PC-3 (cell line): Measurements from ENCODE around the gene PCSK5. TPM values are rescaled to one million over a fixed set of nuclear protein-coding genes. Genes with fewer than 3 reads are reported as not detected.

Experiments
- ATAC-seq: fragments of 200-7000 bp; cut with Tn5 transposase; 2 replicates; pipeline ENCODE4 v1.9.1; 2020; ENCODE audit warnings: mild to moderate bottlenecking, moderate library complexity
- BruUV-seq: library from RNA; stranded (reverse); fragments of 400-500 nt; replicated peaks from 2 replicates; lab custom pipeline; 2021; lab: Mats Ljungman, UMichigan
- CTCF ChIA-PET: fragments of 300-600 bp; sonication (Branson Sonifier 250); formaldehyde crosslinking; loops from one replicate; lab custom pipeline; 2022; ENCODE audit warnings: antibody characterized with exemption; lab: Charles Lee
- POLR2A ChIA-PET: fragments of 300-600 bp; sonication (Branson Sonifier 250); formaldehyde crosslinking; loops from one replicate; lab custom pipeline; 2022; ENCODE audit warnings: antibody characterized with exemption; ENCODE audit not compliant: unreplicated experiment; lab: Charles Lee
- DNase-seq: peaks from one replicate; pipeline ENCODE4 v3.0.0-alpha.2; 2015
- H2AFZ ChIP-seq: fragments of 300-600 bp; sonication (generic); 2 replicates; pipeline ENCODE4 v1.6.0; 2016; ENCODE audit warnings: antibody characterized with exemption, low read length
- H3F3A ChIP-seq: fragments of 300-600 bp; sonication (generic); one replicate; pipeline ENCODE4 v1.6.0; 2017; ENCODE audit warnings: antibody characterized with exemption, low read length, control low read depth, mild to moderate bottlenecking; ENCODE audit not compliant: unreplicated experiment
- H3K27ac ChIP-seq: fragments of 300-600 bp; sonication (generic); 2 replicates; pipeline ENCODE4 v1.5.1; 2016; ENCODE audit warnings: mild to moderate bottlenecking, low read length
- H3K27me3 ChIP-seq: fragments of 300-600 bp; sonication (generic); 2 replicates; pipeline ENCODE4 v1.6.1; 2016; ENCODE audit warnings: low read length, mixed read lengths
- H3K36me3 ChIP-seq: fragments of 300-600 bp; sonication (generic); 2 replicates; pipeline ENCODE4 v1.6.1; 2016; ENCODE audit warnings: low read depth, mixed run types, low read length, mixed read lengths
- H3K4me1 ChIP-seq: fragments of 300-600 bp; sonication (generic); 2 replicates; pipeline ENCODE4 v1.5.1; 2016; ENCODE audit warnings: low read length; ENCODE audit not compliant: insufficient read depth
- H3K4me2 ChIP-seq: fragments of 300-600 bp; sonication (generic); 2 replicates; pipeline ENCODE4 v1.6.0; 2016; ENCODE audit warnings: low read length
- H3K4me3 ChIP-seq: fragments of 300-600 bp; sonication (generic); 2 replicates; pipeline ENCODE4 v1.5.1; 2016; ENCODE audit warnings: mild to moderate bottlenecking, low read length, mixed read lengths
- H3K79me2 ChIP-seq: fragments of 300-600 bp; sonication (generic); 2 replicates; pipeline ENCODE4 v1.6.1; 2017; ENCODE audit warnings: low read length, mixed read lengths
- H3K9ac ChIP-seq: fragments of 300-600 bp; sonication (generic); 2 replicates; pipeline ENCODE4 v1.6.0; 2016; ENCODE audit warnings: mild to moderate bottlenecking, low read length
- H3K9me2 ChIP-seq: fragments of 300-600 bp; sonication (generic); replicated peaks from 2 replicates; pipeline ENCODE4 v1.6.1; 2016; ENCODE audit warnings: mixed run types, low read length, mixed read lengths
- H3K9me3 ChIP-seq: fragments of 300-600 bp; sonication (generic); 2 replicates; pipeline ENCODE4 v1.6.1; 2016; ENCODE audit warnings: low read length, mixed read lengths
- H4K20me1 ChIP-seq: fragments of 300-600 bp; sonication (generic); 2 replicates; pipeline ENCODE4 v1.6.1; 2016; ENCODE audit warnings: low read length, mixed read lengths
- EZH2 ChIP-seq: fragments of 300-600 bp; sonication (generic); IDR thresholded peaks from one replicate; pipeline ENCODE4 v1.6.1; 2017; ENCODE audit warnings: antibody characterized with exemption, mild to moderate bottlenecking, low read length; ENCODE audit not compliant: unreplicated experiment
- EZH2phosphoT487 ChIP-seq: fragments of 300-600 bp; sonication (generic); IDR thresholded peaks from 2 replicates; pipeline ENCODE4 v1.6.1; 2018; ENCODE audit warnings: mild to moderate bottlenecking, antibody characterized with exemption, low read length, borderline replicate concordance
- intact Hi-C: fragments of 100-400 bp; cut with micrococcal nuclease; formaldehyde crosslinking; loops from 2 replicates; pipeline ENCODE4 v1.9.0; 2023
- total RNA-seq: library from RNA; depleted of rRNA; stranded (reverse); fragments of >200 nt; gene quantifications from 2 replicates; pipeline ENCODE4 v1.2.3, GENCODE V29; 2014
- TF ChIP-seq, protein P1 (sequence below): fragments of 300-600 bp; sonication (generic); conservative IDR thresholded peaks from 2 replicates; pipeline ENCODE4 v1.5.1; 2017; ENCODE audit warnings: antibody characterized with exemption, low read depth, mild to moderate bottlenecking, low read length

PCSK5 gene
- total RNA-seq, 1 experiment from 2014 or later: not detected

DNA sequence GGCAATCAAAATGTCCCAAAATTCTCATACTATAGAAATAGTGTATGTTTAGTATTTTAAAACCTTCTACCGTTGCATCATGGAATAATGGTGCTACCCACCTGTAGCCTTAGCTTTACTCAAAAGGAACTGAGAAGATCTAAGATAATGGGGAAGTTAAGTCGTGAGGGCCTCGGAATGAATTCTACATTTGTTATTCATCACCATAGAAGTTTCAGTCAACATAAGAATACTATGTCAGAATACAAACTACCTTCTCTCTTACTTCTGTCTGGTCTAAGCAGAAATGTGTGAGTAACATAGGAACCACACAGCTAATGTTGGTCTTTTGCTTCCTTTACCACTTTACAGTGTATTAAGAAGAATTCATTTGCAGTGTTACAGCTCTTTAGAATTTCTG, 460.5 kb downstream of the PCSK5 start:
- Histone ChIP-seq H3K36me3 (no peaks in the 10 kb centered on the region), H3K79me2 (no peaks in the 10 kb centered on the region), H3K4me1 (no peaks in the 10 kb centered on the region), H3K9ac (no peak overlapping the region), H3K27ac (no peak overlapping the region), H3K9me3 (no peaks in the 10 kb centered on the region), H2AFZ (no peak overlapping the region), H3K4me2 (no peak overlapping the region), H3F3A (no peaks in the 10 kb centered on the region), H3K9me2 (no peaks in the 10 kb centered on the region), H3K27me3 (no peaks in the 10 kb centered on the region), H4K20me1 (no peaks in the 10 kb centered on the region), H3K4me3 (no peak overlapping the region)
- ChIA-PET CTCF (no interaction called here), POLR2A (no interaction called here)
- TF ChIP-seq EZH2phosphoT487: no peak
- TF ChIP-seq, protein P1, sequence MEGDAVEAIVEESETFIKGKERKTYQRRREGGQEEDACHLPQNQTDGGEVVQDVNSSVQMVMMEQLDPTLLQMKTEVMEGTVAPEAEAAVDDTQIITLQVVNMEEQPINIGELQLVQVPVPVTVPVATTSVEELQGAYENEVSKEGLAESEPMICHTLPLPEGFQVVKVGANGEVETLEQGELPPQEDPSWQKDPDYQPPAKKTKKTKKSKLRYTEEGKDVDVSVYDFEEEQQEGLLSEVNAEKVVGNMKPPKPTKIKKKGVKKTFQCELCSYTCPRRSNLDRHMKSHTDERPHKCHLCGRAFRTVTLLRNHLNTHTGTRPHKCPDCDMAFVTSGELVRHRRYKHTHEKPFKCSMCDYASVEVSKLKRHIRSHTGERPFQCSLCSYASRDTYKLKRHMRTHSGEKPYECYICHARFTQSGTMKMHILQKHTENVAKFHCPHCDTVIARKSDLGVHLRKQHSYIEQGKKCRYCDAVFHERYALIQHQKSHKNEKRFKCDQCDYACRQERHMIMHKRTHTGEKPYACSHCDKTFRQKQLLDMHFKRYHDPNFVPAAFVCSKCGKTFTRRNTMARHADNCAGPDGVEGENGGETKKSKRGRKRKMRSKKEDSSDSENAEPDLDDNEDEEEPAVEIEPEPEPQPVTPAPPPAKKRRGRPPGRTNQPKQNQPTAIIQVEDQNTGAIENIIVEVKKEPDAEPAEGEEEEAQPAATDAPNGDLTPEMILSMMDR: no peak
- no peak for TF ChIP-seq EZH2
- DNase-seq (no peak), ATAC-seq (no peak)
- no TSS peak for BruUV-seq
- intact Hi-C loops: no loop called here

GRCh38 chr9:76352026-76352620, 461.6 kb downstream of the PCSK5 start:
- Histone ChIP-seq H3K27me3 (no peaks in the 10 kb centered on the region), H3F3A (no peaks in the 10 kb centered on the region), H3K9me2 (no peaks in the 10 kb centered on the region), H3K36me3 (no peaks in the 10 kb centered on the region), H3K9me3 (no peaks in the 10 kb centered on the region), H3K4me3 (no peak overlapping the region), H3K9ac (no peak overlapping the region), H4K20me1 (no peaks in the 10 kb centered on the region), H3K4me1 (no peaks in the 10 kb centered on the region), H3K79me2 (no peaks in the 10 kb centered on the region), H2AFZ (no peak overlapping the region), H3K27ac (no peak overlapping the region), H3K4me2 (no peak overlapping the region)
- DNase-seq (no peak), ATAC-seq (no peak)
- POLR2A ChIA-PET: no interaction called here
- no peak for TF ChIP-seq EZH2phosphoT487
- TF ChIP-seq EZH2: no peak
- TF ChIP-seq, protein P1: no peak
- CTCF ChIA-PET: no interaction called here
- no TSS peak for BruUV-seq
- intact Hi-C loops: no loop called here

GRCh38 chr9:76353280-76353679, 462.8 kb downstream of the PCSK5 start:
- intact Hi-C loops: no loop called here
- POLR2A ChIA-PET: no interaction called here
- Histone ChIP-seq H3K27me3 (no peaks in the 10 kb centered on the region), H3K4me1 (no peaks in the 10 kb centered on the region), H3K9ac (no peak overlapping the region), H3K27ac (no peak overlapping the region), H2AFZ (no peak overlapping the region), H3K36me3 (no peaks in the 10 kb centered on the region), H3K4me3 (no peak overlapping the region), H3K4me2 (no peak overlapping the region), H4K20me1 (no peaks in the 10 kb centered on the region), H3K79me2 (no peaks in the 10 kb centered on the region), H3K9me3 (no peaks in the 10 kb centered on the region), H3F3A (no peaks in the 10 kb centered on the region), H3K9me2 (no peaks in the 10 kb centered on the region)
- ATAC-seq: no peak
- DNase-seq: peak; percentile 6
- TF ChIP-seq, protein P1: no peak
- TF ChIP-seq EZH2phosphoT487: no peak
- no peak for TF ChIP-seq EZH2
- CTCF ChIA-PET: no interaction called here
- no TSS peak for BruUV-seq
